Cardiac septum (tissue), 1 donor: Measurements from ENCODE around the gene P2RY1. TPM values are rescaled to one million over a fixed set of nuclear protein-coding genes. Genes with fewer than 3 reads are reported as not detected.

Experiments
- DNase-seq: peaks from one replicate; pipeline ENCODE4 v3.0.0-alpha.2; 2020; ENCODE audit warnings: low spot score
- intact Hi-C: fragments of 100-400 bp; cut with DNase I; formaldehyde crosslinking; loops from one replicate; pipeline ENCODE4 v1.14.0; 2022
- total RNA-seq: library from RNA; stranded (reverse); fragmentation: NEBNext Ultra II Directional; extraction: Animal tissue kit (Norgen Biotek cat#: 25700); gene quantifications from one replicate; pipeline ENCODE4 v1.2.1, GENCODE V29; 2021
- donor health status: DM: no; HTN: no; CAD: no.

The P2RY1 gene
- total RNA-seq, 1 donor from 2014 or later = 4.8 TPM

DNA sequence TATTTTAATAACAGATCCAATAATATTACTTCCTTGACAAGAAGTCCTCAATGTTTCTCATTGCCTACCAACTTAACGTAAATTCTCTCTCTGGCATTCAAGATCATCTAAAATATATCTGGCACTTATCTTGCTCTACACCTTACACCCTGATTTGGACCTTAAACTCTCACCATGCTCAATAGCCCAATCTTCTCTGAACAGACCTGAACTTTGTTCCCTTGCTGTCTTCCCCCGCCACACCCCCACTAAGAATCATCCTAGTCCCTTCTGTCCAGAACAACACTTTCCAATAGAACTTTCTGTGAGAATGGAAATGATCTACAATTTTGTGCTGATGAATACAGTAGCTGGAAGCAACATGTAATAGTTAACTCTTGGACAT, 44.9 kb downstream of the P2RY1 start:
- DNase-seq = no peak
- intact Hi-C loops = no loop called here

DNA sequence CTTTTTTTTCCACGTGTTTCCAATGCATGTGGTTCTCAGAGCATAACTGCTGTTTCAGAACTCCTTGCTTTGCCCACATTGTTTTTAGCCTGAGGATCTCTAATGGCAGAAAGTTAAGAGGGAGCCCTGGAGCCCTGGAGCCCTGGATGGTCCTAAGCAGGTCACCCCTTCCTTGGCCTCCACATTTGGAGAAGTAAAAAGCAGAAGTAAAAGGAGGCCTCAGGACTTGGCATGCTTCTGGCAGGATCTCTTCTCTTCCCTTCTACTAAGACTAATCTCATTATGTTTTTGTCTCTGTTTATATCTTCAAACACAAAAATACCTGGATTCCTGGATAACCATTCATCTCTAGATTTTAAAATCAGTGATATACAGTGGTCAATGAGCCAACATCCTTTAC, 50.1 kb downstream of the P2RY1 start:
- DNase-seq = no peak
- intact Hi-C loops = no loop called here
